ENCODE results near the gene TCL1B. TPM values are rescaled to one million over a fixed set of nuclear protein-coding genes. Genes with fewer than 3 reads are reported as not detected.

The TCL1B gene
- total and polyA plus RNA-seq, 2 donors (not counting 1 experiment from before 2014, with no cell fraction given): 5.7 to 9.6 TPM

- no peaks in the 10 kb centered on the region for H3K9me3 Mint-ChIP-seq (ENCODE audit: insufficient read depth)
- Histone ChIP-seq H3K79me2 (ENCODE audit: control insufficient read depth, insufficient read depth, low read length) (peaks cover 16% of the 10 kb centered on the region), H3K27me3 (replicated peaks in 1 of 4; ENCODE audit: control extremely low read depth in 1 of 4, control insufficient read depth in 3 of 4, insufficient read depth in 4 of 4, low read length in 3 of 4) (no peaks in the 10 kb centered on the region), H3K4me1 (ENCODE audit: control insufficient read depth in 2 of 2, insufficient read depth in 2 of 2, low read length in 2 of 2) (peaks cover 72 to 83% of the 10 kb centered on the region in 2 donors), H4K20me1 (ENCODE audit: control insufficient read depth, insufficient read depth, low read length, poor library complexity, severe bottlenecking) (no peaks in the 10 kb centered on the region), H2AFZ (ENCODE audit: insufficient read depth, low read depth, low read length, poor library complexity, severe bottlenecking) (no peak overlapping the region), H3K4me2 (replicated peaks; ENCODE audit: low read depth, low read length, poor library complexity, severe bottlenecking) (peak overlapping the region; percentile 27), H3K9me3 (ENCODE audit: control extremely low read depth in 1 of 3, control insufficient read depth in 2 of 3, insufficient read depth in 1 of 3, low read length in 2 of 3) (peaks cover 0 to 5% (median 0%) of the 10 kb centered on the region in 3 donors), H3K4me3 (ENCODE audit: control extremely low read depth in 1 of 5, extremely low read depth in 1 of 5, insufficient read depth in 1 of 5, low read depth in 2 of 5, low read length in 4 of 5) (peak overlapping the region in 1 of 5 experiments; percentile 33), H3K9ac (ENCODE audit: low read length) (no peak overlapping the region), H3K36me3 (replicated peaks in 1 of 2; ENCODE audit: control extremely low read depth in 1 of 2, control insufficient read depth in 1 of 2, extremely low read depth in 1 of 2, insufficient read depth in 2 of 2, low read length in 1 of 2) (no peaks in the 10 kb centered on the region), H3K27ac (ENCODE audit: low read length in 2 of 2) (peak overlapping the region; percentile 58 to 78)
- H3K27ac Mint-ChIP-seq: peak overlapping the region; percentile 97
- H3K27me3 Mint-ChIP-seq: peaks cover 31% of the 10 kb centered on the region
- H3K4me1 Mint-ChIP-seq: peaks cover 87% of the 10 kb centered on the region
- H3K4me3 Mint-ChIP-seq: peak overlapping the region; percentile 56
- intact Hi-C loops (cut with micrococcal nuclease): loop anchor here (5.0 kb wide), 1 partner anchor 50 kb away; no protein-coding TSS in a partner anchor
- ATAC-seq (ENCODE audit: low read depth): peak; percentile 16
- 29% methylated on average over 3 of the region's 4 CpGs for WGBS (ENCODE audit: insufficient coverage)
- peak; percentile 62 for DNase-seq
- CTCF ChIA-PET: interaction anchor here (1.1 to 1.4 kb wide), 5 partner anchors 11 to 112 kb away, joined by 3 to 5 read pairs (median 4); no protein-coding TSS in a partner anchor
- POLR2A ChIA-PET: interaction anchor here (1.0 to 1.1 kb wide), 2 partner anchors 10 to 34 kb away, joined by 3 to 4 read pairs; no protein-coding TSS in a partner anchor
- TF ChIP-seq EZH2 (IDR thresholded peaks at IDR 0.05; ENCODE audit: borderline replicate concordance, insufficient read depth, low read depth, low read length, poor library complexity, severe bottlenecking): no peak
- no peak for TF ChIP-seq CTCF (IDR thresholded peaks at IDR 0.05)
These were observed 23.6 kb upstream of the TCL1B start for GRCh38 chr14:95662376-95663186.

Data from B cell (primary cell).